ENCODE results near the gene ZFYVE9. TPM values are rescaled to one million over a fixed set of nuclear protein-coding genes. Genes with fewer than 3 reads are reported as not detected.
"Not testable (repeated sequence)": the region's sequence is repeated elsewhere in the genome, so short reads cannot be mapped to it uniquely, and the experiment has no call there.

The ZFYVE9 gene
- total RNA-seq, 1 experiment from 2014 or later: 22.5 TPM

DNA sequence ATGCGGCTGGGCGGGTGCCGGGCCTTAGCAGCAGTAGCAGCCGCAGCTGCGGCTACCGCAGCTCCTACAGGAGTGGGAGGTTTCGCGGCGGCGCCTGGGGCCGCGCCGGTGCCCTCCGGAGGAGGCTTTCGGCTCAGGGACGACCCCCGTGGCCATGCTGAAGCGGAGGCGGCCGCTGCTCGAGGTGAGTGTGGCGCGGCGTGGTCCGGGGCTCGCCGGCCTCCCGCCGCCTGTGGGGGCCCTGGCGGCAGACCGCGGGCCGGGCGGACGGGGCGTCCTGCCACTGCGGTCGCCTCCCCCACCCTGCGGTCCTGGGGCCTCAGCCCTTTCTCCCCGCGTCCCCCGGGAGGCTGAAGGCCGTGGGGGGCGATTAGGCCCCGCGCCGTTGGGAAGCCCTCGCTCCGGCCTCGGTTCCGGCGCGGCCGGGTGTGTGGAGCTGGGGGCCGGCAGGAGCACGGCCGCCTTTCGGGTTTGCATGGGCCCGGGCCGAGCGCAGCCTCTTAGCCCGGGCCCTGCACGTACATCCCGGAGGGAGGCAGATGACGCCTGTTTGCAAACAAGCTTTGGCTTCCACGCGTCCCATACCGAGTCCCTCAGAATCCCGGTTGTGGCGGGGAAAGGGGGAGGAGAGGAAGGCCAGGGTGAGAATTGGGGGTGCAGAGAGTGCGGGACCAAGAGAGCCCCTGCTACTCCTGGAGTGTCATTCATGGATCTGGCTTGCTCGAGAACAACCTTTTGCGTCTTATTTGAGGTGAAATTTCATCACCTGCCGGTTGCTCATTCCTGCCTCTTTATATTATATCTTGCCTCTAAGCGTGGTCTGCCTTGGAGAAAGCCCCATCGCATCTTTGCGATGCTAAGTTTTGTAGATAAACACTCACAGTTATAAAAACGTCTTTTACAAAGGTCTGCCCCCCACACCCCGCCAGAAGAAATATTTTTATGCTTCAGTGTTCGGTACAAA, 613 bp downstream of the ZFYVE9 start:
- peak; percentile 35 for DNase-seq (ENCODE audit: low read depth)

DNA sequence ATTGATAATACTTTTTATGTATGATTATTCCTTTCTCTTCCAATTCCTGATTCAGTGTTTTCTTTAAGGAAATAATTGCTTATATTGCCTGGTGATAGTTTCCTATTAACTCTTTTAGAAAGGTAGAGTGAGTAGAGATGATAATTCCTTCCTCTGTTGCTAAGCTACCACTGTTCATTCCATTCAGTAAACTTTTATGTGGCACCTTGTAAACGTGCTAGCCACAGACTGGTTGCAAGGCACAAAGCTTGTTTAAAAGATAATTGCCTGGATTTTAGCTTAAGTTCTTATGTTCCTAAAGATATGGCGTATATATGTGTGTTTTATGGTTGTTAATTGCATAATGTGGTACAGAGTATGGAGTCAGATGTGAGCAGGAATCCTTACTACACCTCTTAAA, 3.2 kb downstream of the ZFYVE9 start:
- no peak for DNase-seq (ENCODE audit: low read depth)

DNA sequence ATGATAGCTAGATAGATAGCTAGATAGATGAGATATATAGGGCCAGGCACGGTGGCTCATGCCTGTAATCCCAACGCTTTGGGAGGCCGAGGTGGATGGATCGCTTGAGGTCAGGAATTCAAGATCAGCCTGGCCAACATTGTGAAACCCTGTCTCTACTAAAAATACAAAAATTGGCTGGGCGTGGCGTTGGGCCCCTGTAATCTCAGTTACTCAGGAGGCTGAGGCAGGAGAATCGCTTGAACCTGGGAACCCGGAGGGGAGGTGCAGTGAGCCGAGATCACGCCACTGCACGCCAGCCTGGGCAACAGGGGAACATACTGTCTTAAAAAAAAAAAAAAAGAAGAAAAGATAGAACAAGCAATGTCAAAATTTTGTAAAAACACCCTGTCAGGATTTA, 8.6 kb downstream of the ZFYVE9 start:
- not testable (repeated sequence) for DNase-seq (ENCODE audit: low read depth)

DNA sequence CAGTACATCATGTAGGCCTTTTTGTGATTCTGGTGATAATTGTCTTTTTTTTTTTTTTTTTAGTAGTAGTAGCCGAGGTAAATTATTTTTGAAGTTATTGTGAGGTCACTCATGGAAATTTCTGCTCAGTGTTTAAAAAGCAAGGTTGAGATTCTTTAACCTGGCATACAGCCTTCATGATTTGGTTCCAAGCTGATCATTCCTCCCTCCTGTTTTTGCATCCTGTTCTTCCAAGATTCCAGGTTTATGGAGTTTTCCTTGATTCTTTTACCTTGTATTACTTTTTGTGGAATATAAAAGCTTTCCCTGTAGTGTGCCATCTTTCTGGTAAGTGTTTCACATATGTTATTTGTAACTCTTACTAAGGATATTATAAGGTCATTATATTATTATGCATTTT, 9.1 kb downstream of the ZFYVE9 start:
- DNase-seq (ENCODE audit: low read depth): no peak

DNA sequence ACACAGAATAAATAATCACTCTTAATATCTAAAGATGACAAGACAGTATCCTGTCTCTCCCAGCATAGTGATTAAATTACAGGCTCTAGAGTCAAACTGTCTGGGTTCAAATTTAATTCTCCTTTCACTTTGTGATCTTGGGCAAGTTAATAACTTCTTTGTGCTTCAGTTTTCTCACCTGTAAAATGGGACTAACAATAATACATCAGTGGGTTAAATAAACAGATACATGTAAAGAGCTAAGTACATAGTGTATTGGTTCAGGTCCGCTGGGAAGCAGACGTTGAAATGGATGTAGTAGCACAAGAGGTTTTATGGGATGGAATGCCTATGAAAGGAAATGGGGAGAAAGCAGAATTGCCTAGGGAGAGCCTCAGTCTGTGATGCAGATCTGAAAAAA, 10.7 kb downstream of the ZFYVE9 start:
- DNase-seq (ENCODE audit: low read depth): no peak

DNA sequence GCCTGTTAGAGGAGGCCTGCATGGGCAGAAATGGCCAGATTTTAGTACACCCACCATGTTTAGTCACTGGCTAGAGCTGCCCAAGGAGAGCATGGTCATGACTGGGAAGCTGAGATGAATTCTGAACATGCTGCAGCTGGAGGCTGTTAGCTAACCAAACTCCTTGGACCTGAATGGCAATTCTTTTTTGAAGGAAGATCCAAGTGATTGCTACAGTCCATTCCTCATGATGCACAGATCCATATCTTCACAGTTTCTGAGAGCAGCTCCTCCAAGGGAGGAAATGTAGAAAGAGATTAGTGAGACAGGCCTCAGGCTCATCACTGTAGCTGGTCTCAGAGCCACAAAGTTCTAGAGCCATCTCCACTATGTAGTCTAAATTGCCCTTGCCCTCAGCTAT, 11.1 kb downstream of the ZFYVE9 start:
- no peak for DNase-seq (ENCODE audit: low read depth)

DNA sequence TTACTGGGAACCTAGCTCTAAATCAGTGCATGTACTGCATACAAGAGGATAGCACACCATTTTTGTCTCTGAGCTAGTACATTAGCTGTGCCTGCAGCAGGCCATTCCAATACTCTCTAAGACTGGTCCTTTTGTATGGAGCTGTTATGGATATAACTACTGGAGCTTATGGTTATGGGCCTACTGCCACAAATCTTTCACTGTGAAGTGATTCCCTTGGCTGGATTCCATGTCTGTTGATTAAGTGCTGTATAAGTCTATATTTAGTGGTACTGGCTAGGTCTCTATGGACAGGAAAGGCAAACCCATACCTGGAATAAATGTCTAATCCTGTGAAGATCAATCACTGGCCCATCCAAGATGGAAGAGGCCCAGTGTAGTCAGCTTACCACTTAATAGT, 12.0 kb downstream of the ZFYVE9 start:
- no peak for DNase-seq (ENCODE audit: low read depth)

DNA sequence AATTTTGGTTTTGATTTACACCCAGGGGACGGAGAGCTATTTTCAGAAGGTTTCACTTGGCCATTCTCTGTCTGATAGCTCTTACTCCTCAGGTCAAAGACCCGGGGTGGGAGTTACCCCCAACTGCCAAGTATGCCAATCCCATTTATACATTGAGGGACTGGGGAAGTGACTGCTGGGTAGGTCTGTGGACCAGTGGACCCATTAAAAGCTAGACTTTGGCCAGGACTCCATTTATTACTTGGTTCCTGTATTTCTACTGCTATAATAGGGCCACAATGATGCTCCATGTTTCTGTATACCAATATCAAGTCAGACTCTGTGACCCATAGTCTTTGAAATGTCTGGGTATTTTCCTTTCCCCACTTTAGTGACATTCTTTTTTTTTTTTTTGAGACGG, 14.6 kb downstream of the ZFYVE9 start:
- DNase-seq (ENCODE audit: low read depth): no peak

DNA sequence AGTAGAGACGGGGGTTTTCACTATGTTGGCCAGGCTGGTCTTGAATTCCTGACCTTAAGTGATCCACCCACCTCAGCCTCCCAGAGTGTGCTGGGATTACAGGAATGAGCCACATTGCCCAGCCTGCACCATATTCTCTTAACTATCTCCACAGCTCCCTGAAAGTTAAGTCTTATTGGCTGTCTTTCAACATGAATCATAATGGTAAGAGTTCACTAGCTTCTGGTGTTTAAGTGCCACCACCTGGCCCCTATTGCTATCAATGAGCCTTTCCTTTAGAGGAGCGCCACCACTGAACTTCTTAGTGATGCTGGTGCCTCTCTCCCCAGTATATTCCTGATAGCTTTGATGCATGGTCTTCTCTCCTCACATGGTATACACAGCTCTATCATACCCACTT, 15.7 kb downstream of the ZFYVE9 start:
- DNase-seq (ENCODE audit: low read depth): peak; percentile 28

DNA sequence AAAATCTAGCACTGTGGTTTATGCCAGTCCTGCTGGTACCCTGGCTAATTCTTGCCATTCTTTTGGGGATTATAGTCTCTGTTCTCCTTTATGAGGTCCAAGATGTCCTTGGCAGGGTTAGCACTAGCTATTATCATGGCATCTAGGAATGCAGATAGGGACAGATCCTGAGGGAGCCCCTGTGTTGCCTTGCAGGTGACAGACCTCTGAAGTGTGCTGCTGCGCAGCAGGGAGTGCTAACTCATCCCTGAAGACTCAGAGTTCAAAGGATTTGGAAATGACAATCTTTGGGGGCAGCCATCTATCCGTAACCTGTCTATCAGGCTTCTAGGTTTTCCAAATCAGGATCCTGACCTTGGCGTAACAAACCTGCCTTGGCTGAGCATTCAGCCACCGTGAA, 16.3 kb downstream of the ZFYVE9 start:
- DNase-seq (ENCODE audit: low read depth): no peak

DNA sequence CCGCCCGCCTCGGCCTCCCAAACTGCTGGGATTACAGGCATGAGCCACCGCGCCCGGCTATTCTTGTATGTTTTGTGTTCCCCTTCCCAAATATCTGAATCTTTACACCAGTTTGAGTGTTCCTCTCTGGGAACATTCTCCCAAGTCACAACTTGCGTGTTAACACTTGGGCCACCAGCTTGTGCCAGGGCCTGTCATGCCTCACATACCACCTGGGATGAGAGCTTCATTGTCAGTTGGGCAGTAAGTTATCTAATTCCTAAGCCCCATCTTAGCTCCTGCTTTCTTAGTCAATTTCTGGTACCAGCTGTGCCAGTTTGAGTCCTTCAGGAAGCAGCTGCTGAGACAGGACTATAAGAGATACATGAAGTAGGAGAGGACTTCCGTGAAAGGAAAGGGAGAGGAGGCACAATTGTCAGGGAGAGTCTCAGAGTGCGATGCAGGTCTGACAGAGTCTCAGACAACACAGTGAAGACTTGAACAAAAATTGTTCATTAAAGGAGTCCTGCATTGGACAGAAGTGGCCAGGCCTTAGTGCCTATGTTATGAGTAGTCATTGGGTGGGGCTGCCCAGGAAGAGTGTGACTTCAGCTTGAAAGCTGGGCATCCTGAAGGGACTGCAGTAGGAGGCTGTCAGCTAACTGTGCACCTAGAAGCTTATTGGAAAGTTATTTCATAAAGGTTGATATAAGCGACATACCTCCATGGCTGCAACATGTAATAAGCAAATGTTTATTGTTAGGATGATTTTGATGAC, 17.3 kb downstream of the ZFYVE9 start:
- DNase-seq (ENCODE audit: low read depth): peak; percentile 62

DNA sequence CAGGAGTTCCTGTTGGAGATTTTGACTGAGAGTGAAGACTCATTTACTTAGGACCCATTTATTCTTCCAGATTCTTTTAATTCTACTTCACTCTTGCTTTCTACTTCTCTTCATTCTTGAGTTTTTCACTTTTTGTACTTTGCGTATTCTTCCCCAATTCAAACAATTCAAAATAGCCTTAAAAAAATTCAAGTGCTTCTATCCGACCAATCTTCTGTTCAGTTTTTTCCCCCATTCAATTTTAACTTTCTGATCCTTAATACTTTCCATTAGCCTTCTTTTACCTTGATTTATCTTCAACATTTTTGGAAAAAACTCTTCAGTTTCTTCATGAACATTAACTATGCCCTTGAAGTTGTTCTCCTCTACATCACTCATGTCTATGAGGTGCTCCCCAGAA, 21.1 kb downstream of the ZFYVE9 start:
- DNase-seq (ENCODE audit: low read depth): no peak

DNA sequence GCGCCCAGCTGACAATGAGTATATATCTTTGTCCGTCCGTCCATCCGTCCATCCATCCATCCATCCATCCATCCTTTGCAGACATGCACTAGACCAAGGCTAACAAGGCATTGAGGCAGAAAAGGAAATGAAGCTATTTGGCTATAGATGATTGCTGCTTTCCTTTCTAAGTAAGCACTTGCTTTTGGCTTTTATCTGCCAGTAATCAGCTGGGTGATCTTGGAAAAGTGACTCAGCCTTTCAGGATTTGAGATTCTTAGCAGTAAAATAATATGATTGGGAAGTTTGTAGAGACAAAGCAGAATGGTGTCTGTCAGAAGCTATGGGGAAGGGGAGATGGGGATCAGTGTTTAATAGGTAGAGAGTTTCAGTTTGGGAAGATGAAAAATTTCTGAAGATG, 22.7 kb downstream of the ZFYVE9 start:
- no peak for DNase-seq (ENCODE audit: low read depth)

DNA sequence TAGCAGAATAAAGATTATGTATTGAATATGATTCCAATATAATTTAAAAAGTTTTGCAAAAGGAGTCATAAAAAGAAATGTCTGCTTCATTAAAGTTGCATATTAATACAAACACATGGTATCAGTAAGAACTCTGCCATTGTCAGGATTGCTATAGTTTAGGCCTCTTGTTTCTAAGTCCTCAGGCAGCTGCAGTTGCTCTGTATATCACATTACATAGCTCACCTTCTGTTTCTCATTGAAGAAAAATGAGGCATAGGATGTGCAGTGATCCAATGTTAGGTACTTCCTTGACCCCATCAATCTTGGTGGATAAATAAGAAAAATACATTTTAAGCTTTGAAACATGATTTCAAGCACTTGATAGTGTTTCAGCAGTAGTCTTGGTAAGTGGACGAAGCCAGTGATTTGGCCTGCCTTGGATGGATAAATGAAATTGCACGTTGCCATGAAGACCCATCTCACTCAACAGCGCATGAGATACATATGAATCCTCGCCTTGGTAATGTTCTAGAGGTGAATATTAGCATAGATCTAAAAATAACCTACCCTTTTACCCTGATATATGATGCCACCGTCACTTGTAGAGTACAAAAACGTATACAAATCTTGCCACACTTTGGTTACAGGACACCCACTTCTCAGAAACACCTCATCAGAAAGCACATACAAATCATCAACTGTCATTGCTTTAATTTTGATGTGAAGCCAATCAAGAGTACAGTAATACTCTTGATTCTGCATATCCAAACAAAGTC, 25.3 kb downstream of the ZFYVE9 start:
- no peak for DNase-seq (ENCODE audit: low read depth)

DNA sequence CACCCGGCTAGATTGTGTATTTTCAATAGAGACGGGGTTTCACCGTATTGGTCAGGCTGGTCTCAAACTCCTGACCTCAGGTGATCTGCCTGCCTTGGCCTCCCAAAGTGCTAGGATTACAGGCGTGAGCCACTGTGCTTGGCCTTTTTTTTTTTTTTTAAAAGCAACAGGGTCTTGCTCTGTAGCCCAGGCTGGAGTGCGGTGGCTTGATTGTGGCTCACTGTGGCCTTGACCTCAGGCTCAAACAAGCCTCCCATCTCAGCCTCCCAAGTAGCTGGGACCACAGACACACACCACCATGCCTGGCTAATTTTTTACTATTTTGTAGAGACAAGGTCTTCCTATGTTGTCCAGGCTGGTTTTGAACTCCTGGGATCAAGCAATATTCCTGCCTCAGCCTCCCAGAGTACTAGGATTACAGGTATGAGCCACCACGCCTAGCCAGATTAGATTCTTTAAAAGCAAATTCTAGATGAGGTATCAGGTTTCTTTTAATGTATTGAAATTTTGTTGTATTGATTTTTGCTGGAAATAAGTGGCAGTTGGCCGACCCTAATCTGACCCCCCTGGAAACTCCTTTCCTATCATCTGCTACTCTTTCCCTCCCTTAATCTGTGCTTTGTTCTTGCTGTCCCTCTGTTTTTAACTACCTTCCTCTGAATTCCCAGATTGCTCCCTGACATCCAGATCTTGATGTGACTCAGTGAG, 26.6 kb downstream of the ZFYVE9 start:
- DNase-seq (ENCODE audit: low read depth): no peak

DNA sequence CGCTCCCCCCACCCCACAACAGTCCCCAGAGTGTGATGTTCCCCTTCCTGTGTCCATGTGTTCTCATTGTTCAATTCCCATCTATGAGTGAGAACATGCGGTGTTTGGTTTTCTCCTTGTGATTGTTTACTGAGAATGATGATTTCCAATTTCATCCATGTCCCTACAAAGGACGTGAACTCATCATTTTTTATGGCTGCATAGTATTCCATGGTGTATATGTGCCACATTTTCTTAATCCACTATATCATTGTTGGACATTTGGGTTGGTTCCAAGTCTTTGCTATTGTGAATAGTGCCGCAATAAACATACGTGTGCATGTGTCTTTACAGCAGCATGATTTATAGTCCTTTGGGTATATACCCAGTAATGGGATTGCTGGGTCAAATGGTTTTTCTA, 29.3 kb downstream of the ZFYVE9 start:
- not testable (repeated sequence) for DNase-seq (ENCODE audit: low read depth)

DNA sequence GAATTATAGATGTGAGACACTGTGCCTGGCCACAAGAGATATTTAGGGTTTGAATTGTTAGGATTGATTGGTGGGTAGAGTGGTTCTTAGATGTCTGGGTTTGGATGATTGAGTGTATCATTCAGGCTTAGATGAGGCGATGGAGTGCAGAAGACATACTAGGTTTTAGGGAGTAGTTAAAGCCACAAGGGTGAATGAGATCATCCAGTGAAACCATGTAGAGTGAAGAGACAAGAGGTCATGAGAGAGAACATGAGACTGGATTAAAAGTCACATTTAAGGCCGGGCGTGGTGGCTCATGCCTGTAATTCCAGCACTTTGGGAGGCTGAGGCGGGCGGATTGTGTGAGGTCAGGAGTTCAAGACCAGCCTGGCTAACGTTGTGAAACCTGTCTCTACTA, 37.2 kb downstream of the ZFYVE9 start:
- no peak for DNase-seq (ENCODE audit: low read depth)

DNA sequence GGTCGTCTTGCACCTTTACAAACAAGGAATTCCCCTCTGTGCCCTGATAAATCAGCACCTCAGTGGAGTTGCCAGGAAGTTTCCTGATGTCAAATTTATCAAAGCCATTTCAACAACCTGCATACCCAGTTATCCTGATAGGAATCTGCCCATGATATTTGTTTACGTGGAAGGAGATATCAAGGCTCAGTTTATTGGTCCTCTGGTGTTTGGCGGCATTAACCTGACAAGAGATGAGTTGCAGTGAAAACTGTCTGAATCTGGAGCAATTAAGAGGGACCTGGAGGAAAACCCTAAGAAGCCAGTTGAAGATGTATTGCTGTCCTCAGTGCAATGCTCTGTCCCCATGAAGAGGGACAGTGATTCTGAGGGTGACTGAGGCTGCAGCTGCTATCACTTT, 38.3 kb downstream of the ZFYVE9 start:
- DNase-seq (ENCODE audit: low read depth): no peak

DNA sequence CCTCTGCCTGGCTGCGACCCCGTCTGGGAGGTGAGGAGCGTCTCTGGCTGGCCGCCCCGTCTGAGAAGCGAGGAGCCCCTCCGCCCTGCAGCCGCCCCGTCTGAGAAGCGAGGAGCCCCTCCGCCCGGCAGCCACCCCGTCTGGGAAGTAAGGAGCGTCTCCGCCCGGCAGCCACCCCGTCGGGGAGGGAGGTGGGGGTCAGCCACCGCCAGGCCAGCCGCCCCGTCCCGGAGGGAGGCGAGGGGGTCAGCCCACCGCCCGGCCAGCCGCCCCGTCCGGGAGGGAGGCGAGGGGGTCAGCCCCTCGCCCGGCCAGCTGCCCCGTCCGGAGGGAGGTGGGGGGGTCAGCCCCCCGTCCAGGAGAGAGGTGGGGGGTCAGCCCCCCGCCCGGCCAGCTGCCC, 39.9 kb downstream of the ZFYVE9 start:
- DNase-seq (ENCODE audit: low read depth): not testable (repeated sequence)

DNA sequence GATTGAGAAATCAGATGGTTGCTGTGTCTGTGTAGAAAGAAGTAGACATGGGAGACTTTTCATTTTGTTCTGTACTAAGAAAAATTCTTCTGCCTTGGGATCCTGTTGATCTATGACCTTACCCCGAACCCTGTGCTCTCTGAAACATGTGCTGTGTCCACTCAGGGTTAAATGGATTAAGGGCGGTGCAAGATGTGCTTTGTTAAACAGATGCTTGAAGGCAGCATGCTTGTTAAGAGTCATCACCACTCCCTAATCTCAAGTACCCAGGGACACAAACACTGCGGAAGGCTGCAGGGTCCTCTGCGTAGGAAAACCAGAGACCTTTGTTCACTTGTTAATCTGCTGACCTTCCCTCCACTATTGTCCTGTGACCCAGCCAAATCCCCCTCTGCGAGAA, 40.4 kb downstream of the ZFYVE9 start:
- DNase-seq (ENCODE audit: low read depth): not testable (repeated sequence)

DNA sequence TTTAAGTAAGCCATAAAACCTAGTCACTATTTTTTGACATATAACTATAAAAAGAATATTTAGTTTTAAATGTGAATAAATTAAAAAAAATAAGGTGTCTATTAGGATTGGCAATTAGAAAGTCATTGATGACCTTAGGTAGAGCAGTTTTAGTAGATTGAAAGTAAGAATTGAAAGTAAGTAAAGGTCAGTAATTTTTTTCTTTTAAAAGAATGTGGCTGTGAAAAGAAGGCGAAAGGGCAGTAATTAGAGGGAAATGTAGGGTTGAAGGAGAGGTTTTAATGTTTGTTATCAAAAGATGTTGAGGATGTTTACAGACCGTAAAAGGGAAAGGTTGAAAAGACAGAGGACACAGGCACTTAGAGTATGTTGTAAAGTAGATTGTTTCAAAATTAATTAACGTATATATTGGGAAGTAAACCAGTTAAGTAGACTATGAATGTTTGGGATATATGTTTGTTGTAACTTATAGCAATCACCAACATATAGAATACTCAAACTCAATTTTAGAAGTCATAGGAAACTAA, 41.0 kb downstream of the ZFYVE9 start:
- no peak for DNase-seq (ENCODE audit: low read depth)

Measured in HT1080 (cell line).